ENCODE data around the gene LRMDA.

LRMDA gene

DNA sequence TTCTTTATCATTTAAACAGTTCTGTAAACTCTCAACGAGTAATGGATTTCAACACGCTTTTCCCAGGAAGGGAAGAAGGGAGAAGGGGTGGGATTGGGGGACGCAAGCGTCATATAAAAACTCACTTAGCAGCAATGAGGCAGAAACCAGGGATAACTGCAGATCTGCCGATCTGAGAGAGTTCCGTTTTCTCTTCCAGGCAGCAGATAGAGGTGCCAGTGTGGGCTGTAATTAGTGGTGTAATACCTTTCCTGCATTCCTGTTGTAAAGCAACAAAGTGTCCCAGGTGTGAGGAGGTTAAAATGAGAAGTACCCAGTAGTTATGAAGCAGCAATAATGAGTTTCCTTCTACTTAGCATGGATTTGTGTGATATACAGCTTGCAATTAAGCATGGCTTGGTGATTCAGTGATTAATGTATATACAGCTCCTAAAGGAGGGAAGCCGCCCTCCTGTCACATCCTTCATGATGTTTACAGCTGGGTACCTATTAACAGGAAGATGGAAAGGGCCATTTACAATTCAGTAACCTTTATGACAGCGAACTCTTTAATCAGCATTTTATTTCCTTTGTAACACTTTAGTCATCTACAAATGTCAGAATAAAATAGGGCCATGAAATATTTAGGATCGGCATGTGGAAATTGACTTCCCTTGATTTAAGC is 271.9 kb downstream of the LRMDA start:
- DNase-seq (ENCODE audit: low read depth in 2 of 2, low spot score in 1 of 2): no peak

DNA sequence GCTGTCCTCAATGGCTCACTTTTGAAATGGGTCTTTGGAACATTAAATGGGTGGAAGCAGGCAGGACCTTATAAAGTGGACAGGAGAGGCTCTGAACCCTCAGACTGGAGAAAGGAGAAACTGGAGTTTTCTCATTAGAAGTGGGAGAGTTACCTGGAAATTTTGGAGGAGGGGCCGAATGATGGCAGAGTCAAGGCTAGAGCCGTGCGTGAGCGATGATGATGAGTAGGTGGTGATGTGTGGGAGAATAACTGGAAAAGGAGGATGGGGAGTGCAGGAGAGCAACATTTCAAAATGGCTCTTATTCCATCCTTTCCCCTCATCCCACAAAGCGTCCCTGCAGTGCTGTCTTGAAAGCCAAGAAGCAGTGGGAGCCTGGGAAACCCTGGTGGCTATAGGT is 274.0 kb downstream of the LRMDA start:
- no peak for DNase-seq (ENCODE audit: low read depth in 2 of 2, low spot score in 1 of 2)

DNA sequence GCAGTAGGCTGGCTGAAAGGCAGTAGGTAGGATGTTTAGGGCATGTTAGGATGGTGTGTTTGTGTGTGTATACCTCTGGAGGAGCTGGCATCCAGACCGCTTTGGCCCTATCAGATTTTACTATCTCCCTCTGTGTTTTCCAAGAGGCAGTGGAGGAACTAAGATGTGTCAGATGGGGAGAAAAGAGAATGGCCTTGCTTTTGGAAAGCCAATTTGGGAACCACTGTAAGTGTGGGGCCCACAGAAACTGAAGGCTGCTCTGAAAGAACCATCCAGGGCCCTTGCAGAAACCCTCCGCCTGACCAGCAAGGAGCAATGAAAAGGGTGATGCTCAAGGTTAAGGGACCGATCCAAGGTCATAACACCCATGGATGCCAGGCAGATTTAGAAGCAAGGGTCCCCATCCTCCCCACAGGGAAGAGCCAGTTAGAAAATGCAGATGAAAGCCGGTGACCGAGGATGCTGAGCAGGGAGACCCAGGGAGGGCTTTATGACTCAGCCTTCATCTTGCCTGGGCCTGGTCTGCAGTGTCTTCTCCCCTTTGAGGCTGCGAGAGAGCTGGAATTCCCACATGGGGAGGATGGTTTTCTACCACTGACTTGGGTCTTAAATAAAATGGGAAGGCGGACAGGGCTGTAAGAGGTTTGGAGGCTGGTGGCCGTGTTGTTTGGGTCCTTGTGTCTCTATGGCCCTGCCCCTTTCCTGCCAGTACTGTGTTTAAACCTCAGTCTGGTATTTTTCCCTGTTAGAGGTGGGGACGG is 275.8 kb downstream of the LRMDA start:
- no peak for DNase-seq (ENCODE audit: low read depth in 2 of 2, low spot score in 1 of 2)

DNA sequence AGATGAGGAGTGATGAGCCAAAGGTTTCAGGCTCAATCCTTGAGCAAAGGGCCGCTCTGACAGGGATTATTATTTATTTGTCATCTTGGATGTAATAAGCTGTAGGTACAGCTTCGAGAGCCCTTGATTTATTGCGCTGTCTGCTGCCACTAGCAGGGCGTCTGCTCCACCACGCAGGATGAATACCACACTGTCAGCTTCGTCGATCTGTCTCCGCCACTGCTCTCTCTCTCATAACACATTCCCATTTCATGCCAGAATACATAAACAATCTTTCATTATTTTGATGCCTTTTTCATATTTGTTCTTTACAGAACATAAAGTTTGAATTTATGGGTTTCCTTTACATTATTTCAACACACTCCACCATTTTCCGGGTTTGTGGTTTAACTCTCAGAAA is 276.6 kb downstream of the LRMDA start:
- DNase-seq (ENCODE audit: low read depth in 2 of 2, low spot score in 1 of 2): no peak

DNA sequence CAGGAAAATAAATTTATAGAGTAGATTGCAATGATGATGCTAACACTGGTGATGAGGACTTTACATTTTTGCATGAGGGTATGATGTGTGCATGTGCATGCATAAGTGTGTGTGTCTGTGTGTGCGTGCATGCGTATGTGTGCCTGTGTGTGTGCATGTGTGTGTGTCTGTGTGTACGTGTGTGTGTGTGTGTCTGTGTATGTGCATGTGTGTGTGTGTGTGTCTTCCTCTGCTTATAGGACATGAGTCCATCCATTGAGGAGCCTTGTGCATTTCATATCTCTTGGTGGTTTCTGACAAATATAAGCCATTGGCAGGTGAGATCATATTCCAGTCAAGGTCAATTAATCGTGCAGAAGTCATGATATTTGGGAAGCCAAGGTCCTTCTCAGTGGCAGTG is 277.8 kb downstream of the LRMDA start:
- DNase-seq (ENCODE audit: low read depth in 2 of 2, low spot score in 1 of 2): no peak

- no peak for DNase-seq (ENCODE audit: low read depth in 2 of 2, low spot score in 1 of 2)
These were observed 278.4 kb downstream of the LRMDA start for GRCh38 chr10:75709811-75710210.

GRCh38 chr10:75712242-75712880 is 280.9 kb downstream of the LRMDA start:
- DNase-seq (ENCODE audit: low read depth in 2 of 2, low spot score in 1 of 2): no peak

- DNase-seq (ENCODE audit: low read depth in 2 of 2, low spot score in 1 of 2): no peak
These were observed 285.1 kb downstream of the LRMDA start for GRCh38 chr10:75716506-75716905.

GRCh38 chr10:75717126-75717916 is 285.9 kb downstream of the LRMDA start:
- DNase-seq (ENCODE audit: low read depth in 2 of 2, low spot score in 1 of 2): no peak

GRCh38 chr10:75718991-75719390 is 287.6 kb downstream of the LRMDA start:
- no peak for DNase-seq (ENCODE audit: low read depth in 2 of 2, low spot score in 1 of 2)

- DNase-seq (ENCODE audit: low read depth in 2 of 2, low spot score in 1 of 2): no peak
These were observed 288.7 kb downstream of the LRMDA start for GRCh38 chr10:75720157-75720556.

GRCh38 chr10:75722020-75722419 is 290.6 kb downstream of the LRMDA start:
- no peak for DNase-seq (ENCODE audit: low read depth in 2 of 2, low spot score in 1 of 2)

- DNase-seq (ENCODE audit: low read depth in 2 of 2, low spot score in 1 of 2): no peak
These were observed 291.2 kb downstream of the LRMDA start for GRCh38 chr10:75722609-75723008.

DNA sequence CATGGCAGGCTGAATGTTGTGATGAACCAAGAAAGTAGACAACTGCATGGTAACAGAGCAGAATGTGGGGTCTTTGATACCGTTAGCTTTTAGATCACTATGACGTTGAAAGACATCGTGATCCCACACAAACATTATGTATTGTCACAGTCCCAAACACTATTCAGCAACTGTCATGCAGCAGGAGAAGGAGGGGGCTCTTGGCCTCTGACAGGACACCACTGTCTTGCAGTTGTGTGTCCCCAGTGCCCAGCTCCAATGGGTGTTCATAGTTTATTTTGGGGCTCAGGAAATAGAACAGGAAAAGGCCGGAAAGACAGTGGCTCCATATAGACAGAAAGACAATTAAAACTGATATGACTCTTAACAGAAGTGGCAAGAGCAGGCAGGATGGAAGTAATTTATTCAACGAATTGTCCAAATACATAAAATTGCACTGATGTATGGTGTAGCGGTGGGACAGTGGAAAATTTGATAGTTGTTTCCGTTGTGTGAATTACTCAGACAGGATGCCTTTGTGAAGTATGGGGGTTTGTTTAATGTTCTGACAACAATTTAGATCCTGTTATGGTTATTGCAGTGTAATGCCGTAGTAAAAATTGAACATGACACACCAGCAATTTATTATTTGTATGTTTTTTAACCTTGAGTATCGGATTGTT is 292.0 kb downstream of the LRMDA start:
- no peak for DNase-seq (ENCODE audit: low read depth in 2 of 2, low spot score in 1 of 2)

DNA sequence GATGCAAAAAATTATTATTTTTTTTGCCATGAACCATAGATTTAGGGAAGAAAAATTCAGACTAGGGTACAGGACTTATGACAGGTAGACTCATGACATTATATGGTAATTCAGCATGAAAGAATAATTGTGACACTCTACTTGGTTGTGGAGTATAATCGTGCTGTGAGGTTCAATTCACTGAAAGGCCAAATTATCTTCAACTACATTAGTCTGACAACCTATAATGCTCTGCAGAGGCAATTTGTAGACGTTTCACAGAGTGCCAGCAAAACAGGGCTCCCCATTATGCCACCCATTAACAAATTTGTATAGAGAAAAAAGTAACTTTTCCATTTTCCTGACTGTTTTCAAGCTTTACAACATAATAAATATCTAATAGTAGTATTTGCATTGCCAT is 292.6 kb downstream of the LRMDA start:
- DNase-seq (ENCODE audit: low read depth in 2 of 2, low spot score in 1 of 2): no peak

GRCh38 chr10:75726522-75727483 is 295.4 kb downstream of the LRMDA start:
- no peak for DNase-seq (ENCODE audit: low read depth in 2 of 2, low spot score in 1 of 2)

DNA sequence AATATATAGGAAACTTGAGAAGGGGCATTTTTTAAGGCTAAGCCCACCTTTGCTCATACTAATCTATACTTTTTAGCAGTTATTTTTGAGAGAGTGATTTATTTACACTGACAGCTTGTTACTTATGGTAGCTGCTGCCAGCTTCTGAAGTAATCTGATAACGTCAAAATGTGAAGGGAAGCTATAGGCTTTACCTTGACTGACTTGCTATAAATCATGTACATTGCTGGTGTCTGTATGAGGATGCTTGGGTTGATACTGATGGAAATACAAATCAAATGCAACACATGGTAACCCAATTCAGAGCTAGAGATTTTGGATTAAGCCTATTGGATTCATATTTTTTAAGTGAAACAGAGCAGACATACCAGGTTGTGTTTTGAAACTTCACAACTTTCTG is 299.4 kb downstream of the LRMDA start:
- DNase-seq (ENCODE audit: low read depth in 2 of 2, low spot score in 1 of 2): no peak

GRCh38 chr10:75733135-75733890 is 301.9 kb downstream of the LRMDA start:
- no peak for DNase-seq (ENCODE audit: low read depth in 2 of 2, low spot score in 1 of 2)

GRCh38 chr10:75736151-75736640 is 304.8 kb downstream of the LRMDA start:
- no peak for DNase-seq (ENCODE audit: low read depth in 2 of 2, low spot score in 1 of 2)

Data from stimulated activated CD8-positive, alpha-beta memory T cell treated with anti-CD3 and anti-CD28 coated beads, Interleukin-4, amount 100 ng/mL, for 1 hour (primary cell).